SK-N-SH treated with all-trans-retinoic acid at 6 μM for 48 hours (cell line): Measurements from ENCODE around the gene ADIG.

ENCODE experiments used
- ATAC-seq: fragments of 200-7000 bp; cut with Tn5 transposase; 3 replicates; pipeline ENCODE4 v1.9.1; 2020; ENCODE audit warnings: mild to moderate bottlenecking, moderate library complexity
- ARNTL ChIP-seq: fragments of 450-650 bp; formaldehyde crosslinking; IDR thresholded peaks from 2 replicates; pipeline ENCODE4 v1.5.0; 2020; ENCODE audit warnings: low read depth, mild to moderate bottlenecking, moderate library complexity, borderline replicate concordance
- BACH2 ChIP-seq: fragments of 250-450 bp; sonication (Bioruptor Pico); IDR thresholded peaks from 2 replicates; pipeline ENCODE4 v1.9.0; 2021; ENCODE audit warnings: mild to moderate bottlenecking, borderline replicate concordance
- CSDC2 ChIP-seq: fragments of 250-450 bp; sonication (Bioruptor Pico); IDR thresholded peaks from 2 replicates; pipeline ENCODE4 v1.5.0; 2020; ENCODE audit warnings: mild to moderate bottlenecking, moderate library complexity
- ESRRG ChIP-seq: fragments of 250-450 bp; sonication (Bioruptor Pico); IDR thresholded peaks from 2 replicates; pipeline ENCODE4 v1.6.1; 2021; ENCODE audit warnings: mild to moderate bottlenecking
- GLIS3 ChIP-seq: fragments of 250-450 bp; sonication (Bioruptor Pico); IDR thresholded peaks from 2 replicates; pipeline ENCODE4 v1.5.0; 2020; ENCODE audit warnings: mild to moderate bottlenecking, moderate library complexity
- ISL1 ChIP-seq: fragments of 250-450 bp; sonication (Bioruptor Pico); IDR thresholded peaks from 2 replicates; pipeline ENCODE4 v2.1.2; 2022; ENCODE audit warnings: mild to moderate bottlenecking, moderate library complexity
- OSR1 ChIP-seq: fragments of 250-450 bp; sonication (Bioruptor Pico); IDR thresholded peaks from 2 replicates; pipeline ENCODE4 v1.8.0; 2022; ENCODE audit warnings: moderate library complexity, mild to moderate bottlenecking, inconsistent platforms
- PATZ1 ChIP-seq: fragments of 250-450 bp; sonication (Bioruptor Pico); IDR thresholded peaks from 2 replicates; pipeline ENCODE4 v1.8.0; 2020; ENCODE audit warnings: mild to moderate bottlenecking, moderate library complexity, borderline replicate concordance
- POU6F1 ChIP-seq: fragments of 250-450 bp; sonication (Bioruptor Pico); IDR thresholded peaks from 2 replicates; pipeline ENCODE4 v1.8.0; 2021; ENCODE audit warnings: low read depth, mild to moderate bottlenecking, moderate library complexity, borderline replicate concordance
- PPARA ChIP-seq: fragments of 250-450 bp; sonication (Bioruptor Pico); IDR thresholded peaks from 2 replicates; pipeline ENCODE4 v1.5.0; 2020; ENCODE audit warnings: mild to moderate bottlenecking, borderline replicate concordance
- RARB ChIP-seq: fragments of 250-450 bp; sonication (Bioruptor Pico); IDR thresholded peaks from 2 replicates; pipeline ENCODE4 v1.8.0; 2021; ENCODE audit warnings: mild to moderate bottlenecking, moderate library complexity
- TCF4 ChIP-seq: fragments of 250-450 bp; sonication (Bioruptor Pico); IDR thresholded peaks from 2 replicates; pipeline ENCODE4 v1.8.0; 2021; ENCODE audit warnings: mild to moderate bottlenecking, moderate library complexity, borderline replicate concordance
- TOX ChIP-seq: fragments of 250-450 bp; sonication (Bioruptor Pico); IDR thresholded peaks from 2 replicates; pipeline ENCODE4 v1.8.0; 2021; ENCODE audit warnings: mild to moderate bottlenecking, moderate library complexity, borderline replicate concordance
- ZC3H10 ChIP-seq: fragments of 250-450 bp; sonication (Bioruptor Pico); IDR thresholded peaks from 2 replicates; pipeline ENCODE4 v1.5.1; 2021; ENCODE audit warnings: mild to moderate bottlenecking, moderate library complexity
- ZFP3 ChIP-seq: fragments of 250-450 bp; sonication (Bioruptor Pico); IDR thresholded peaks from 2 replicates; pipeline ENCODE4 v1.5.0; 2020; ENCODE audit warnings: mild to moderate bottlenecking, moderate library complexity
- ZFP30 ChIP-seq: fragments of 450-650 bp; formaldehyde crosslinking; IDR thresholded peaks from 2 replicates; pipeline ENCODE4 v1.5.0; 2022; ENCODE audit warnings: mild to moderate bottlenecking, moderate library complexity
- ZNF565 ChIP-seq: fragments of 450-650 bp; formaldehyde crosslinking; conservative IDR thresholded peaks from 2 replicates; pipeline ENCODE4 v1.5.0; 2020; ENCODE audit warnings: low read depth, mild to moderate bottlenecking, moderate library complexity
- ZNF70 ChIP-seq: fragments of 450-650 bp; formaldehyde crosslinking; IDR thresholded peaks from 2 replicates; pipeline ENCODE4 v1.5.0; 2020; ENCODE audit warnings: mild to moderate bottlenecking, moderate library complexity
- ZNF8 ChIP-seq: fragments of 450-650 bp; formaldehyde crosslinking; IDR thresholded peaks from 2 replicates; pipeline ENCODE4 v1.5.0; 2020; ENCODE audit warnings: mild to moderate bottlenecking, moderate library complexity
- TF ChIP-seq, protein P1 (sequence below): fragments of 250-450 bp; sonication (Bioruptor Pico); IDR thresholded peaks from 2 replicates; pipeline ENCODE4 v1.5.1; 2021; ENCODE audit warnings: mild to moderate bottlenecking, moderate library complexity
- TF ChIP-seq, protein P2 (sequence below): fragments of 250-450 bp; sonication (Bioruptor Pico); IDR thresholded peaks from 2 replicates; pipeline ENCODE4 v1.5.1; 2020; ENCODE audit warnings: low read depth, mild to moderate bottlenecking, moderate library complexity
- TF ChIP-seq, protein P3 (sequence below): fragments of 250-450 bp; sonication (Bioruptor Pico); IDR thresholded peaks from 2 replicates; pipeline ENCODE4 v1.5.0; 2020; ENCODE audit warnings: mild to moderate bottlenecking, moderate library complexity

The ADIG gene

GRCh38 chr20:38628580-38629470 is 47.8 kb downstream of the ADIG start:
- no peak for ATAC-seq
- TF ChIP-seq TOX (CRISPR knock-in tag): no peak
- TF ChIP-seq ZFP3 (CRISPR knock-in tag): no peak
- no peak for TF ChIP-seq OSR1 (CRISPR knock-in tag)
- TF ChIP-seq ESRRG: no peak
- TF ChIP-seq POU6F1 (CRISPR knock-in tag): no peak
- TF ChIP-seq BACH2 (CRISPR knock-in tag): no peak
- TF ChIP-seq ISL1 (CRISPR knock-in tag): no peak
- no peak for TF ChIP-seq ZNF70
- TF ChIP-seq TCF4 (CRISPR knock-in tag): no peak
- no peak for TF ChIP-seq CSDC2 (CRISPR knock-in tag)
- TF ChIP-seq RARB (CRISPR knock-in tag): no peak
- no peak for TF ChIP-seq ZNF565 (CRISPR knock-in tag)
- TF ChIP-seq GLIS3 (CRISPR knock-in tag): no peak
- TF ChIP-seq, protein P1, sequence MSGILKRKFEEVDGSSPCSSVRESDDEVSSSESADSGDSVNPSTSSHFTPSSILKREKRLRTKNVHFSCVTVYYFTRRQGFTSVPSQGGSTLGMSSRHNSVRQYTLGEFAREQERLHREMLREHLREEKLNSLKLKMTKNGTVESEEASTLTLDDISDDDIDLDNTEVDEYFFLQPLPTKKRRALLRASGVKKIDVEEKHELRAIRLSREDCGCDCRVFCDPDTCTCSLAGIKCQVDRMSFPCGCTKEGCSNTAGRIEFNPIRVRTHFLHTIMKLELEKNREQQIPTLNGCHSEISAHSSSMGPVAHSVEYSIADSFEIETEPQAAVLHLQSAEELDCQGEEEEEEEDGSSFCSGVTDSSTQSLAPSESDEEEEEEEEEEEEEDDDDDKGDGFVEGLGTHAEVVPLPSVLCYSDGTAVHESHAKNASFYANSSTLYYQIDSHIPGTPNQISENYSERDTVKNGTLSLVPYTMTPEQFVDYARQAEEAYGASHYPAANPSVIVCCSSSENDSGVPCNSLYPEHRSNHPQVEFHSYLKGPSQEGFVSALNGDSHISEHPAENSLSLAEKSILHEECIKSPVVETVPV (CRISPR knock-in tag): no peak
- no peak for TF ChIP-seq ZFP30 (CRISPR knock-in tag)
- TF ChIP-seq, all 23 proteins: peak for 0

DNA sequence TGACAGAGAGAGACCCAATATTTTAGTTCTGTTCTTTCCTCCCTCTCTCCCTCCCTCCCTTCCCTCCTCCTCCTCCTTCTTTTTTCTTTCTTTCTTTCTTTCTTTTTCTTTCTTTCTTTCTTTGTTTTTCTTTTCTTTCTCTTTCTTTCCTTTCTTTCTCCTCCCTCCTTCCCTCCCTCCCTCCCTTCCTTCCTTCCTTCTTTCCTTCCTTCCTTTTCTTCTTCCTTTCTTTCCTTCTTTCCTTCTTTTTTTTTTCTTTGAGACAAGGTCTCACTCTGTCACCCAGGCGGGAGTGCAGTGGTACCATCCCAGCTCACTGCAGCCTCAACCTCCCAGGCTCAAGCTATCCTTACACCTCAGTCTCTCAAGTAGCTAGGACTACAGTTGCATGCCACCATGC is 49.0 kb downstream of the ADIG start:
- no peak for ATAC-seq
- TF ChIP-seq ZNF565 (CRISPR knock-in tag) (no peak), PPARA (CRISPR knock-in tag) (no peak), TCF4 (CRISPR knock-in tag) (no peak), CSDC2 (CRISPR knock-in tag) (no peak), ARNTL (CRISPR knock-in tag) (no peak), BACH2 (CRISPR knock-in tag) (no peak), ZNF70 (no peak), ZNF8 (CRISPR knock-in tag) (no peak), PATZ1 (CRISPR knock-in tag) (no peak), RARB (CRISPR knock-in tag) (no peak), ISL1 (CRISPR knock-in tag) (no peak), OSR1 (CRISPR knock-in tag) (no peak), ZFP3 (CRISPR knock-in tag) (no peak), TOX (CRISPR knock-in tag) (no peak), ZC3H10 (no peak)
- TF ChIP-seq, protein P2, sequence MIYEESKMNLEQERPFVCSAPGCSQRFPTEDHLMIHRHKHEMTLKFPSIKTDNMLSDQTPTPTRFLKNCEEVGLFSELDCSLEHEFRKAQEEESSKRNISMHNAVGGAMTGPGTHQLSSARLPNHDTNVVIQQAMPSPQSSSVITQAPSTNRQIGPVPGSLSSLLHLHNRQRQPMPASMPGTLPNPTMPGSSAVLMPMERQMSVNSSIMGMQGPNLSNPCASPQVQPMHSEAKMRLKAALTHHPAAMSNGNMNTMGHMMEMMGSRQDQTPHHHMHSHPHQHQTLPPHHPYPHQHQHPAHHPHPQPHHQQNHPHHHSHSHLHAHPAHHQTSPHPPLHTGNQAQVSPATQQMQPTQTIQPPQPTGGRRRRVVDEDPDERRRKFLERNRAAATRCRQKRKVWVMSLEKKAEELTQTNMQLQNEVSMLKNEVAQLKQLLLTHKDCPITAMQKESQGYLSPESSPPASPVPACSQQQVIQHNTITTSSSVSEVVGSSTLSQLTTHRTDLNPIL: no peak
- TF ChIP-seq, protein P3, sequence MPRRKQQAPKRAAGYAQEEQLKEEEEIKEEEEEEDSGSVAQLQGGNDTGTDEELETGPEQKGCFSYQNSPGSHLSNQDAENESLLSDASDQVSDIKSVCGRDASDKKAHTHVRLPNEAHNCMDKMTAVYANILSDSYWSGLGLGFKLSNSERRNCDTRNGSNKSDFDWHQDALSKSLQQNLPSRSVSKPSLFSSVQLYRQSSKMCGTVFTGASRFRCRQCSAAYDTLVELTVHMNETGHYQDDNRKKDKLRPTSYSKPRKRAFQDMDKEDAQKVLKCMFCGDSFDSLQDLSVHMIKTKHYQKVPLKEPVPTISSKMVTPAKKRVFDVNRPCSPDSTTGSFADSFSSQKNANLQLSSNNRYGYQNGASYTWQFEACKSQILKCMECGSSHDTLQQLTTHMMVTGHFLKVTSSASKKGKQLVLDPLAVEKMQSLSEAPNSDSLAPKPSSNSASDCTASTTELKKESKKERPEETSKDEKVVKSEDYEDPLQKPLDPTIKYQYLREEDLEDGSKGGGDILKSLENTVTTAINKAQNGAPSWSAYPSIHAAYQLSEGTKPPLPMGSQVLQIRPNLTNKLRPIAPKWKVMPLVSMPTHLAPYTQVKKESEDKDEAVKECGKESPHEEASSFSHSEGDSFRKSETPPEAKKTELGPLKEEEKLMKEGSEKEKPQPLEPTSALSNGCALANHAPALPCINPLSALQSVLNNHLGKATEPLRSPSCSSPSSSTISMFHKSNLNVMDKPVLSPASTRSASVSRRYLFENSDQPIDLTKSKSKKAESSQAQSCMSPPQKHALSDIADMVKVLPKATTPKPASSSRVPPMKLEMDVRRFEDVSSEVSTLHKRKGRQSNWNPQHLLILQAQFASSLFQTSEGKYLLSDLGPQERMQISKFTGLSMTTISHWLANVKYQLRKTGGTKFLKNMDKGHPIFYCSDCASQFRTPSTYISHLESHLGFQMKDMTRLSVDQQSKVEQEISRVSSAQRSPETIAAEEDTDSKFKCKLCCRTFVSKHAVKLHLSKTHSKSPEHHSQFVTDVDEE: no peak
- TF ChIP-seq, protein P1 (CRISPR knock-in tag): no peak
- TF ChIP-seq, all 23 proteins: peak for 0
